B cell (primary cell): ENCODE results near the gene RASA2. TPM values are rescaled to one million over a fixed set of nuclear protein-coding genes. Genes with fewer than 3 reads are reported as not detected.

Experiments used
- ATAC-seq: fragments of 200-7000 bp; cut with Tn5 transposase; one replicate; pipeline ENCODE4 v1.10.0; 2021; ENCODE audit warnings: low read depth, mild to moderate bottlenecking, moderate number of reproducible peaks, moderate library complexity
- CTCF ChIA-PET: fragments of 350-600 bp; sonication (Branson Sonifier 250); formaldehyde crosslinking; loops from one replicate; lab custom pipeline; 2021; ENCODE audit warnings: antibody characterized with exemption, inconsistent platforms; lab: Charles Lee
- POLR2A ChIA-PET: fragments of 350-600 bp; sonication (Branson Sonifier 250); formaldehyde crosslinking; loops from one replicate; lab custom pipeline; 2021; ENCODE audit warnings: antibody characterized with exemption; lab: Charles Lee
- DNase-seq: peaks from one replicate; pipeline ENCODE4 v3.0.0; 2013
- H2AFZ ChIP-seq: 2 replicates; pipeline ENCODE4 v1.6.1; 2012; ENCODE audit warnings: mild to moderate bottlenecking, low read depth, low read length; ENCODE audit not compliant: insufficient read depth, poor library complexity, severe bottlenecking
- H3K27ac ChIP-seq, 2 donors: 1 replicate in 1 of 2; 2 replicates in 1 of 2; pipeline ENCODE4 v1.5.1; 2012 to 2013; ENCODE audit warnings: low read length in 2 of 2, mild to moderate bottlenecking in 2 of 2, moderate library complexity in 1 of 2
- H3K27me3 ChIP-seq, 4 experiments: fragments of 200-600 bp in 1 of 4; sonication (generic) in 1 of 4; replicated peaks in 1 of 4; 1 replicate in 2 of 4; 2 replicates in 2 of 4; pipeline versions ENCODE4 v1.6.1 to v1.7.0; 2013 to 2016; ENCODE audit warnings: low read length in 3 of 4, mild to moderate bottlenecking in 2 of 4, mixed read lengths in 1 of 4, moderate library complexity in 1 of 4; ENCODE audit not compliant: insufficient read depth in 4 of 4, control insufficient read depth in 3 of 4; ENCODE audit errors: control extremely low read depth in 1 of 4
- H3K36me3 ChIP-seq, 2 experiments: replicated peaks in 1 of 2; 1 replicate in 1 of 2; 2 replicates in 1 of 2; pipeline versions ENCODE4 v1.6.1 to v1.7.1; 2013; ENCODE audit warnings: low read length in 1 of 2; ENCODE audit not compliant: insufficient read depth in 2 of 2, control insufficient read depth in 1 of 2; ENCODE audit errors: control extremely low read depth in 1 of 2, extremely low read depth in 1 of 2
- H3K4me1 ChIP-seq, 2 donors: fragments of 200-600 bp in 1 of 2; sonication (generic) in 1 of 2; 1 replicate in 1 of 2; 2 replicates in 1 of 2; pipeline versions ENCODE4 v1.5.1 to v1.6.1; 2013 to 2017; ENCODE audit warnings: low read length in 2 of 2; ENCODE audit not compliant: control insufficient read depth in 2 of 2, insufficient read depth in 2 of 2
- H3K4me2 ChIP-seq: replicated peaks from 2 replicates; pipeline ENCODE3; 2012; ENCODE audit warnings: mild to moderate bottlenecking, low read depth, low read length; ENCODE audit not compliant: poor library complexity, severe bottlenecking
- H3K4me3 ChIP-seq, 5 experiments: fragments of 200-600 bp in 1 of 5; sonication (generic) in 1 of 5; 1 replicate in 3 of 5; 2 replicates in 2 of 5; pipeline versions ENCODE4 v1.5.1 to v1.7.0; 2011 to 2016; ENCODE audit warnings: low read length in 4 of 5, mild to moderate bottlenecking in 4 of 5, low read depth in 2 of 5, control low read depth in 1 of 5, moderate library complexity in 1 of 5; ENCODE audit not compliant: insufficient read depth in 1 of 5; ENCODE audit errors: control extremely low read depth in 1 of 5, extremely low read depth in 1 of 5
- H3K79me2 ChIP-seq: fragments of 200-600 bp; sonication (generic); one replicate; pipeline ENCODE4 v1.6.0; 2016; ENCODE audit warnings: low read length; ENCODE audit not compliant: control insufficient read depth, insufficient read depth
- H3K9ac ChIP-seq: fragments of 200-600 bp; sonication (generic); 2 replicates; pipeline ENCODE4 v1.6.1; 2017; ENCODE audit warnings: mild to moderate bottlenecking, low read length, moderate library complexity
- H3K9me3 ChIP-seq, 3 donors: one replicate each; pipeline versions ENCODE4 v1.6.1 to v1.7.1; 2013; ENCODE audit warnings: low read length in 2 of 3; ENCODE audit not compliant: control insufficient read depth in 2 of 3, insufficient read depth in 1 of 3; ENCODE audit errors: control extremely low read depth in 1 of 3
- H4K20me1 ChIP-seq: 2 replicates; pipeline ENCODE4 v1.6.0; 2012; ENCODE audit warnings: mild to moderate bottlenecking, low read length; ENCODE audit not compliant: insufficient read depth, control insufficient read depth, poor library complexity, severe bottlenecking
- H3K27ac Mint-ChIP-seq: one replicate; pipeline ENCODE4 v1.8.0; 2021; ENCODE audit warnings: mixed read lengths
- H3K27me3 Mint-ChIP-seq: one replicate; pipeline ENCODE4 v1.8.0; 2021; ENCODE audit warnings: mixed read lengths
- H3K4me1 Mint-ChIP-seq: one replicate; pipeline ENCODE4 v1.8.0; 2021; ENCODE audit warnings: mixed read lengths
- H3K4me3 Mint-ChIP-seq: one replicate; pipeline ENCODE4 v1.8.0; 2021; ENCODE audit warnings: mixed read lengths
- H3K9me3 Mint-ChIP-seq: one replicate; pipeline ENCODE4 v1.8.0; 2022; ENCODE audit warnings: mixed read lengths; ENCODE audit not compliant: insufficient read depth
- CTCF ChIP-seq: fragments of 200-600 bp; IDR thresholded peaks from one replicate; pipeline ENCODE4 v1.8.0; 2022; ENCODE audit warnings: antibody characterized with exemption, mild to moderate bottlenecking
- EZH2 ChIP-seq: IDR thresholded peaks from 2 replicates; pipeline ENCODE4 v1.6.1; 2012; ENCODE audit warnings: borderline replicate concordance, low read depth, mild to moderate bottlenecking, moderate library complexity, low read length; ENCODE audit not compliant: insufficient read depth, poor library complexity, severe bottlenecking
- WGBS: methylation state at CpG from one replicate; pipeline ENCODE4 v1.1.5; 2013; ENCODE audit warnings: missing lambda C conversion rate; ENCODE audit not compliant: insufficient coverage; 5-methylcytosine and 5-hydroxymethylcytosine counted together
- intact Hi-C: fragments of 100-400 bp; cut with micrococcal nuclease; formaldehyde crosslinking; loops from one replicate; pipeline ENCODE4 v1.10.0; 2022
- polyA minus RNA-seq: library from RNA; depleted of rRNA, polyadenylated mRNA; stranded (reverse); fragments of >200 nt; gene quantifications from 2 replicates; pipeline ENCODE4 v1.2.3, GENCODE V29; 2012
- polyA plus RNA-seq: library from polyadenylated mRNA; depleted of rRNA; stranded (reverse); fragments of >200 nt; gene quantifications from 2 replicates; pipeline ENCODE4 v1.2.3, GENCODE V29; 2012
- total RNA-seq, 2 donors: library from RNA; stranded (reverse); fragments of 120-200 nt in 1 of 2; gene quantifications; 1 replicate in 1 of 2; 2 replicates in 1 of 2; pipeline versions ENCODE4 v1.2.3 to v1.2.4, GENCODE V29; 2013 to 2022

Gene RASA2, protein sequence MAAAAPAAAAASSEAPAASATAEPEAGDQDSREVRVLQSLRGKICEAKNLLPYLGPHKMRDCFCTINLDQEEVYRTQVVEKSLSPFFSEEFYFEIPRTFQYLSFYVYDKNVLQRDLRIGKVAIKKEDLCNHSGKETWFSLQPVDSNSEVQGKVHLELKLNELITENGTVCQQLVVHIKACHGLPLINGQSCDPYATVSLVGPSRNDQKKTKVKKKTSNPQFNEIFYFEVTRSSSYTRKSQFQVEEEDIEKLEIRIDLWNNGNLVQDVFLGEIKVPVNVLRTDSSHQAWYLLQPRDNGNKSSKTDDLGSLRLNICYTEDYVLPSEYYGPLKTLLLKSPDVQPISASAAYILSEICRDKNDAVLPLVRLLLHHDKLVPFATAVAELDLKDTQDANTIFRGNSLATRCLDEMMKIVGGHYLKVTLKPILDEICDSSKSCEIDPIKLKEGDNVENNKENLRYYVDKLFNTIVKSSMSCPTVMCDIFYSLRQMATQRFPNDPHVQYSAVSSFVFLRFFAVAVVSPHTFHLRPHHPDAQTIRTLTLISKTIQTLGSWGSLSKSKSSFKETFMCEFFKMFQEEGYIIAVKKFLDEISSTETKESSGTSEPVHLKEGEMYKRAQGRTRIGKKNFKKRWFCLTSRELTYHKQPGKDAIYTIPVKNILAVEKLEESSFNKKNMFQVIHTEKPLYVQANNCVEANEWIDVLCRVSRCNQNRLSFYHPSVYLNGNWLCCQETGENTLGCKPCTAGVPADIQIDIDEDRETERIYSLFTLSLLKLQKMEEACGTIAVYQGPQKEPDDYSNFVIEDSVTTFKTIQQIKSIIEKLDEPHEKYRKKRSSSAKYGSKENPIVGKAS
- 47.7 and 52.0 TPM in 2 replicates for total RNA-seq
- total RNA-seq (2013), result 50.6 TPM
- 12.3 and 20.7 TPM in 2 replicates for polyA plus RNA-seq
- polyA minus RNA-seq, result 16.0 and 18.3 TPM in 2 replicates

DNA sequence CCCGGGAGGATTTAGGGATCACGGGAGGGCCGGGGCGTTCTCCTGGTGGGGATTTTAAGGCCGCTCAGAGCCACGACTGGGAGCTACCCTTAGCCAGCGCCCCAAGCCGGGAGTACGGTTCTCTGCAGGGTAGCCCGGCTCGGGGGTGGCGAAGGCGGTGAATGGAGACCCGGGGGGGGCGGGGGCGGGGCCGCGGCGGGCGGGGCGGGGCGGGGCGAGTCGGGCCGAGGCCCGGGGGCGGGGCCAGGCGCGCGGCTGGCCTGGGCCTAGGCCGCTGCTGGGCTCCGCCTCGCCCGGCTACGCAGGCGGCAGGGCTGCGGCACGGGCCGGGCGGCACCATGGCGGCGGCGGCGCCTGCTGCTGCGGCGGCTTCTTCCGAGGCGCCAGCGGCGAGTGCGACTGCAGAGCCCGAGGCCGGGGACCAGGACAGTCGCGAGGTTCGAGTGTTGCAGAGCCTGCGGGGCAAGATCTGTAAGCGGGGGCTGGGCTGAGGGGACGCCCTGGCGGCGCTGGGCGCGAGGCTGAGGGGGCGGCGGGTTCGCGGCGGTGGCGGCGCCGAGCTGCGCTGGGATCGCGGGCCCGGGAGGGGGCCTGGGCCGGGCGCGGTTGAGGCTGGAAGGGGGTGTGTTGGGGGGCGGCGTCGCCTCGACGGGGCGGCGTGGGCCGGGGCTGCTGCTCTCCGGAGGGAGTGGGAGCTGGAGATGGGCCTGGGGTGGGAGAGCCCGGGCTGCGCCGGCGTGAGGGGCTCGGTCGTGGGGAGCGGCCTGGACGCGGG is at the start of gene RASA2:
Gene RASA2, plus strand, starts transcription at position 282 of the 775 bp plus-strand sequence. Its CDS starts 57 bp downstream, at position 339.
- H3K4me1 Mint-ChIP-seq, result peaks cover 68% of the 10 kb centered on the region
- ATAC-seq (peak; percentile 82), DNase-seq (peak; percentile 86)
- ChIA-PET CTCF (interaction anchor here (0.6 to 2.9 kb wide), 13 partner anchors 10 to 255 kb away, joined by 3 to 18 read pairs (median 3); partner anchors contain the start of gene PXYLP1), POLR2A (interaction anchor here (0.7 to 3.2 kb wide), 5 partner anchors 12 to 175 kb away, joined by 3 to 46 read pairs (median 3); no protein-coding TSS in a partner anchor)
- peak within 1 kb of the TSS; percentile 91 for H3K4me3 Mint-ChIP-seq
- TF ChIP-seq EZH2, result no peak
- TF ChIP-seq CTCF, result no peak
- Histone ChIP-seq H3K9ac (peak within 1 kb of the TSS; percentile 92), H3K27ac (peak within 1 kb of the TSS; percentile 83 to 91), H3K27me3 (no peaks in the 10 kb centered on the region), H3K4me3 (peak within 1 kb of the TSS; percentile 48 to 96 (median 67)), H4K20me1 (peaks cover 23% of the 10 kb centered on the region), H2AFZ (peak within 1 kb of the TSS; percentile 80), H3K4me1 (peaks cover 45 to 59% of the 10 kb centered on the region in 2 donors), H3K79me2 (peaks cover 48% of the 10 kb centered on the region), H3K4me2 (peak within 1 kb of the TSS; percentile 90), H3K9me3 (peaks cover 0 to 4% (median 0%) of the 10 kb centered on the region in 3 donors), H3K36me3 (peaks cover 5 to 7% of the 10 kb centered on the region in 2 experiments)
- H3K27me3 Mint-ChIP-seq, result no peaks in the 10 kb centered on the region
- peak within 1 kb of the TSS; percentile 94 for H3K27ac Mint-ChIP-seq
- intact Hi-C loops, result loop anchor here (1.0 to 5.0 kb wide), 8 partner anchors 11 to 1092 kb away; partner anchors contain the start of genes ATP1B3, ATR, RNF7 and XRN1
- H3K9me3 Mint-ChIP-seq, result no peaks in the 10 kb centered on the region
- under 1% methylated on average over 93 of the region's 96 CpGs for WGBS
